GM12878 (cell line): ENCODE measurements around the gene DIRAS2. TPM values are rescaled to one million over a fixed set of nuclear protein-coding genes. Genes with fewer than 3 reads are reported as not detected.

Experiments
- ATAC-seq: fragments of 200-7000 bp; cut with Tn5 transposase; 3 replicates; pipeline ENCODE4 v1.9.1; 2020; ENCODE audit warnings: mild to moderate bottlenecking, moderate library complexity
- BruUV-seq: library from RNA; stranded (reverse); fragments of 400-500 nt; replicated peaks from 2 replicates; lab custom pipeline; 2021; lab: Mats Ljungman, UMichigan
- CTCF ChIA-PET: fragments of 300-600 bp; sonication (Branson Sonifier 250); formaldehyde crosslinking; extraction: SDS; loops from one replicate; lab custom pipeline; 2021; ENCODE audit warnings: inconsistent platforms; lab: Yijun Ruan, JAX
- POLR2A ChIA-PET: fragments of 350-600 bp; formaldehyde crosslinking; extraction: SDS; loops from one replicate; lab custom pipeline; 2021; ENCODE audit warnings: inconsistent platforms; lab: Charles Lee
- RAD21 ChIA-PET: fragments of 300-600 bp; sonication (Branson Sonifier 250); formaldehyde crosslinking; loops from one replicate; lab custom pipeline; 2023; ENCODE audit warnings: antibody characterized with exemption; ENCODE audit not compliant: unreplicated experiment; lab: Charles Lee
- SMC1A ChIA-PET: fragments of 300-600 bp; sonication (Branson Sonifier 250); formaldehyde crosslinking; loops from one replicate; lab custom pipeline; 2023; ENCODE audit not compliant: unreplicated experiment, uncharacterized antibody; lab: Charles Lee
- DNase-seq: peaks from one replicate; pipeline ENCODE4 v3.0.0-alpha.2; 2011; ENCODE audit warnings: low read depth, low spot score
- FAIRE-seq: peaks from 3 replicates; lab custom pipeline; 2011; peaks lifted over from hg19 to GRCh38; lab: Jason Lieb, UNC
- H2AFZ ChIP-seq: 2 replicates; pipeline ENCODE4 v1.6.0; 2011; ENCODE audit warnings: low read depth, low read length, control low read depth; ENCODE audit not compliant: control insufficient read depth
- H3K27ac ChIP-seq: 2 replicates; pipeline ENCODE4 v1.5.1; 2011; ENCODE audit warnings: control low read depth; ENCODE audit not compliant: control insufficient read depth, insufficient read depth
- H3K27me3 ChIP-seq, 2 experiments: replicated peaks in 1 of 2; 2 replicates each; pipeline versions ENCODE4 v1.6.0 to v1.6.1; 2011; ENCODE audit warnings: low read length in 1 of 2; ENCODE audit not compliant: control insufficient read depth in 2 of 2, insufficient read depth in 2 of 2
- H3K36me3 ChIP-seq, 2 experiments: 2 replicates each; pipeline ENCODE4 v1.5.1; 2011; ENCODE audit warnings: low read length in 1 of 2; ENCODE audit not compliant: control insufficient read depth in 2 of 2, insufficient read depth in 2 of 2
- H3K4me1 ChIP-seq: 2 replicates; pipeline ENCODE4 v1.6.1; 2011; ENCODE audit warnings: mild to moderate bottlenecking, low read length, moderate library complexity, mixed read lengths; ENCODE audit not compliant: control insufficient read depth, insufficient read depth
- H3K4me2 ChIP-seq: 2 replicates; pipeline ENCODE4 v1.6.0; 2011; ENCODE audit warnings: control low read depth; ENCODE audit not compliant: control insufficient read depth, insufficient read depth
- H3K4me3 ChIP-seq: fragments of 200-600 bp; sonication (generic); 2 replicates; pipeline ENCODE4 v1.5.1; 2016
- H3K79me2 ChIP-seq: 2 replicates; pipeline ENCODE4 v1.6.0; 2011; ENCODE audit warnings: low read length; ENCODE audit not compliant: control insufficient read depth, insufficient read depth
- H3K9ac ChIP-seq: 2 replicates; pipeline ENCODE4 v1.8.0; 2011; ENCODE audit warnings: low read length, control low read depth, mixed read lengths; ENCODE audit not compliant: control insufficient read depth, insufficient read depth
- H3K9me3 ChIP-seq: replicated peaks from 3 replicates; pipeline ENCODE4 v1.5.1; 2011; ENCODE audit warnings: mild to moderate bottlenecking, low read length; ENCODE audit not compliant: control insufficient read depth, insufficient read depth
- H4K20me1 ChIP-seq: 2 replicates; pipeline ENCODE4 v1.6.0; 2011; ENCODE audit not compliant: control insufficient read depth, insufficient read depth
- EZH2 ChIP-seq: IDR thresholded peaks from 2 replicates; pipeline ENCODE4 v1.6.1; 2012; ENCODE audit warnings: low read depth, mild to moderate bottlenecking, control low read depth, inconsistent platforms, low read length, borderline replicate concordance; ENCODE audit not compliant: control insufficient read depth
- MTA2 ChIP-seq: fragments of 450-650 bp; IDR thresholded peaks from 2 replicates; pipeline ENCODE4 v1.6.1; 2016; ENCODE audit warnings: low read depth, mild to moderate bottlenecking, moderate library complexity
- POLR2A ChIP-seq: IDR thresholded peaks from 2 replicates; pipeline ENCODE4 v1.6.1; 2011; ENCODE audit warnings: low read depth, mild to moderate bottlenecking, low read length
- RELA ChIP-seq: fragments of 450-650 bp; IDR thresholded peaks from 2 replicates; pipeline ENCODE4 v1.8.0; 2014; ENCODE audit warnings: borderline replicate concordance; ENCODE audit not compliant: partially characterized antibody
- TCF12 ChIP-seq: IDR thresholded peaks from 2 replicates; pipeline ENCODE4 v1.6.1; 2011; ENCODE audit warnings: low read depth, mild to moderate bottlenecking, low read length
- ZNF274 ChIP-seq: IDR thresholded peaks from one replicate; pipeline ENCODE4 v1.8.0; 2011; ENCODE audit not compliant: insufficient read length, insufficient read depth
- WGBS: methylation state at CpG from one replicate; pipeline ENCODE4 v1.1.6; 2016; ENCODE audit warnings: low lambda C conversion rate; ENCODE audit not compliant: insufficient replicate concordance, insufficient coverage; ENCODE audit errors: missing lambda C conversion rate; 5-methylcytosine and 5-hydroxymethylcytosine counted together
- in situ Hi-C: fragments of 300-500 bp; cut with MboI; formaldehyde crosslinking; loops from 9 replicates; pipeline ENCODE4 v1.14.3; 2018; ENCODE audit warnings: mixed read lengths
- intact Hi-C: fragments of 100-400 bp; cut with micrococcal nuclease; formaldehyde crosslinking; loops from one replicate; pipeline ENCODE4 v1.14.2; 2022; ENCODE audit not compliant: unreplicated experiment
- polyA plus RNA-seq, 11 experiments: library from polyadenylated mRNA; depleted of rRNA in 4 of 11; unstranded in 6 of 11; stranded (reverse) in 5 of 11; fragments of >200 nt; fragmentation: Nextera tagmentation in 4 of 11; fragmentation: Illumina TruSeq in 1 of 11; extraction: Ambion mirVana in 4 of 11; extraction: Trizol in 1 of 11; gene quantifications; 1 replicate in 1 of 11; 2 replicates in 10 of 11; pipeline versions ENCODE4 v1.2.1 to v1.2.3, GENCODE V29; 2011 to 2016; ENCODE audit warnings: inconsistent platforms in 2 of 11, missing spikeins in 2 of 11, low read depth in 1 of 11
- total RNA-seq, 4 experiments: library from RNA; depleted of rRNA in 3 of 4; stranded (reverse); fragments of >200 nt in 3 of 4; fragmentation: Illumina TruSeq in 1 of 4; extraction: Trizol in 1 of 4; gene quantifications; 2 replicates each; pipeline versions ENCODE4 v1.2.1 to v1.2.3, GENCODE V29; 2013 to 2021
- TF ChIP-seq, protein P1 (sequence below): fragments of 450-650 bp; formaldehyde crosslinking; IDR thresholded peaks from 2 replicates; pipeline ENCODE4 v1.4.0; 2022; ENCODE audit warnings: mild to moderate bottlenecking, moderate library complexity
- TF ChIP-seq, protein P2 (sequence below): fragments of 450-650 bp; IDR thresholded peaks from 2 replicates; pipeline ENCODE4 v1.6.1; 2017; ENCODE audit warnings: low read depth, mild to moderate bottlenecking, moderate library complexity
- TF ChIP-seq, protein P3 (sequence below): fragments of 450-650 bp; formaldehyde crosslinking; IDR thresholded peaks from 2 replicates; pipeline ENCODE4 v1.5.0; 2022; ENCODE audit warnings: mild to moderate bottlenecking, missing genetic modification characterization
- TF ChIP-seq, protein P4 (sequence below): IDR thresholded peaks from 2 replicates; pipeline ENCODE4 v1.6.1; 2011; ENCODE audit warnings: borderline replicate concordance, low read depth, mild to moderate bottlenecking, moderate library complexity, low read length; ENCODE audit not compliant: insufficient read depth, poor library complexity, severe bottlenecking

The DIRAS2 gene
- total and polyA plus RNA-seq, 10 of the 15 experiments (the other 5 are each of a cell fraction or from before 2014, with no cell fraction given), result not detected

DNA sequence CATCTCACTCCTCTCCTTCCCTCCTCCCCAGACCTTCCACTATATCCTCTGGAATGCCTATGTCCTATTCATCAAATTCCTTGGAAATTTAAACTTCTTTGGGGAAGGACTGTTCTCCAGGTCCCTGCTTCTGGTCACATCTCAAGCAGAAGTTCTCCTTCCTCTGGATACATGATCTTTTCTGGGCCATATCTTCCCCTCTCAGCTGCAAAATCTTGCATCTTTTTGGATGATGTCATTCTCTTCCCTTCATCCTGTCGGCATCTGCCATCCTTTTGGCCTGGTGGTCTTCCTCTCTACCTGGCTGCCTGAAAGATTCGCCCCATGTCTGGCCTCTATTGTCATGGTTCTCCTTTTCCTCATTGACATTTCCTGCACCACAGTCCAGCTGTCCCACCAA lies 5.2 kb upstream of the DIRAS2 start (continued):
- TF ChIP-seq, protein P1, sequence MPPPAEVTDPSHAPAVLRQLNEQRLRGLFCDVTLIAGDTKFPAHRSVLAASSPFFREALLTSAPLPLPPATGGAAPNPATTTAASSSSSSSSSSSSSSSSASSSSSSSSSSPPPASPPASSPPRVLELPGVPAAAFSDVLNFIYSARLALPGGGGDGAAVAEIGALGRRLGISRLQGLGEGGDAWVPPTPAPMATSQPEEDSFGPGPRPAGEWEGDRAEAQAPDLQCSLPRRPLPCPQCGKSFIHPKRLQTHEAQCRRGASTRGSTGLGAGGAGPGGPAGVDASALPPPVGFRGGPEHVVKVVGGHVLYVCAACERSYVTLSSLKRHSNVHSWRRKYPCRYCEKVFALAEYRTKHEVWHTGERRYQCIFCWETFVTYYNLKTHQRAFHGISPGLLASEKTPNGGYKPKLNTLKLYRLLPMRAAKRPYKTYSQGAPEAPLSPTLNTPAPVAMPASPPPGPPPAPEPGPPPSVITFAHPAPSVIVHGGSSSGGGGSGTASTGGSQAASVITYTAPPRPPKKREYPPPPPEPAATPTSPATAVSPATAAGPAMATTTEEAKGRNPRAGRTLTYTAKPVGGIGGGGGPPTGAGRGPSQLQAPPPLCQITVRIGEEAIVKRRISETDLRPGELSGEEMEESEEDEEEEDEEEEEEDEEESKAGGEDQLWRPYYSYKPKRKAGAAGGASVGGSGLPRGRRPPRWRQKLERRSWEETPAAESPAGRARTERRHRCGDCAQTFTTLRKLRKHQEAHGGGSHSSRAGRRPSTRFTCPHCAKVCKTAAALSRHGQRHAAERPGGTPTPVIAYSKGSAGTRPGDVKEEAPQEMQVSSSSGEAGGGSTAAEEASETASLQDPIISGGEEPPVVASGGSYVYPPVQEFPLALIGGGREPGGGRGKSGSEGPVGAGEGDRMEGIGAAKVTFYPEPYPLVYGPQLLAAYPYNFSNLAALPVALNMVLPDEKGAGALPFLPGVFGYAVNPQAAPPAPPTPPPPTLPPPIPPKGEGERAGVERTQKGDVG (CRISPR knock-in tag), result no peak
- TF ChIP-seq, protein P2, sequence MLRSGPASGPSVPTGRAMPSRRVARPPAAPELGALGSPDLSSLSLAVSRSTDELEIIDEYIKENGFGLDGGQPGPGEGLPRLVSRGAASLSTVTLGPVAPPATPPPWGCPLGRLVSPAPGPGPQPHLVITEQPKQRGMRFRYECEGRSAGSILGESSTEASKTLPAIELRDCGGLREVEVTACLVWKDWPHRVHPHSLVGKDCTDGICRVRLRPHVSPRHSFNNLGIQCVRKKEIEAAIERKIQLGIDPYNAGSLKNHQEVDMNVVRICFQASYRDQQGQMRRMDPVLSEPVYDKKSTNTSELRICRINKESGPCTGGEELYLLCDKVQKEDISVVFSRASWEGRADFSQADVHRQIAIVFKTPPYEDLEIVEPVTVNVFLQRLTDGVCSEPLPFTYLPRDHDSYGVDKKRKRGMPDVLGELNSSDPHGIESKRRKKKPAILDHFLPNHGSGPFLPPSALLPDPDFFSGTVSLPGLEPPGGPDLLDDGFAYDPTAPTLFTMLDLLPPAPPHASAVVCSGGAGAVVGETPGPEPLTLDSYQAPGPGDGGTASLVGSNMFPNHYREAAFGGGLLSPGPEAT, result no peak
- TF ChIP-seq ZNF274, result no peak

DNA sequence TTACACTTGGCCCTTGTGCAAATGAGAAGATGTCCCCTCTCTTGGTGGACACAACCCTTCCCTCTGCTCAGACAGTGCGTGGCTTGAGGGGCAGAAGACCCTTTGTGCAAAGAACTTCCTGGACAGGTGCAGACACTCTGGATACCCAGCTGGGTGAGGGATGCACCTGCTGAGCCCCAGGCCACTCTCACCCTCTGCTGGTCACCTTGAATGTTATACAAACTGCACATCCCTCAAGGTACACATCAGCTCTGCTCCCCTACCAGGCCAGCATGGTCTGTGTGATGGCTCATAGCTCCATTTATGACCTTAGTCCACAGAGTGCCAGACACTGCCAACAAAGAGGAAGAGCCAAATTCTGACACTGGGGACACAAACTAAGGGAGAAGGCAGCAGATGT lies 3.1 kb upstream of the DIRAS2 start:
- no peak for ATAC-seq
- FAIRE-seq, result no peak
- H3K79me2 ChIP-seq, result no peaks in the 10 kb centered on the region
- H4K20me1 ChIP-seq, result no peaks in the 10 kb centered on the region
- no TSS peak for BruUV-seq
- no peaks in the 10 kb centered on the region for H3K4me1 ChIP-seq
- ChIA-PET POLR2A (no interaction called here), SMC1A (no interaction called here), CTCF (interaction anchor here (0.6 kb wide), 1 partner anchor 1001 kb away, joined by 3 read pairs; no protein-coding TSS in a partner anchor), RAD21 (no interaction called here)
- 0% methylated on average over 1 of the region's 1 CpG for WGBS
- intact Hi-C loops, result no loop called here
- no peak overlapping the region for H3K27ac ChIP-seq
- peaks cover 2 to 3% of the 10 kb centered on the region in 2 experiments; a peak in 2 of 4 replicates for H3K27me3 ChIP-seq
- H3K36me3 ChIP-seq, result no peaks in the 10 kb centered on the region
- no peak overlapping the region for H3K9ac ChIP-seq
- no peak overlapping the region for H2AFZ ChIP-seq
- H3K4me3 ChIP-seq, result no peak overlapping the region
- no peak overlapping the region for H3K4me2 ChIP-seq
- no peaks in the 10 kb centered on the region; the same call in 2 of the 3 replicates for H3K9me3 ChIP-seq
- no peak for DNase-seq
- in situ Hi-C loops, result no loop called here
- TF ChIP-seq EZH2, result no peak
- no peak for TF ChIP-seq MTA2
- TF ChIP-seq, protein P3, sequence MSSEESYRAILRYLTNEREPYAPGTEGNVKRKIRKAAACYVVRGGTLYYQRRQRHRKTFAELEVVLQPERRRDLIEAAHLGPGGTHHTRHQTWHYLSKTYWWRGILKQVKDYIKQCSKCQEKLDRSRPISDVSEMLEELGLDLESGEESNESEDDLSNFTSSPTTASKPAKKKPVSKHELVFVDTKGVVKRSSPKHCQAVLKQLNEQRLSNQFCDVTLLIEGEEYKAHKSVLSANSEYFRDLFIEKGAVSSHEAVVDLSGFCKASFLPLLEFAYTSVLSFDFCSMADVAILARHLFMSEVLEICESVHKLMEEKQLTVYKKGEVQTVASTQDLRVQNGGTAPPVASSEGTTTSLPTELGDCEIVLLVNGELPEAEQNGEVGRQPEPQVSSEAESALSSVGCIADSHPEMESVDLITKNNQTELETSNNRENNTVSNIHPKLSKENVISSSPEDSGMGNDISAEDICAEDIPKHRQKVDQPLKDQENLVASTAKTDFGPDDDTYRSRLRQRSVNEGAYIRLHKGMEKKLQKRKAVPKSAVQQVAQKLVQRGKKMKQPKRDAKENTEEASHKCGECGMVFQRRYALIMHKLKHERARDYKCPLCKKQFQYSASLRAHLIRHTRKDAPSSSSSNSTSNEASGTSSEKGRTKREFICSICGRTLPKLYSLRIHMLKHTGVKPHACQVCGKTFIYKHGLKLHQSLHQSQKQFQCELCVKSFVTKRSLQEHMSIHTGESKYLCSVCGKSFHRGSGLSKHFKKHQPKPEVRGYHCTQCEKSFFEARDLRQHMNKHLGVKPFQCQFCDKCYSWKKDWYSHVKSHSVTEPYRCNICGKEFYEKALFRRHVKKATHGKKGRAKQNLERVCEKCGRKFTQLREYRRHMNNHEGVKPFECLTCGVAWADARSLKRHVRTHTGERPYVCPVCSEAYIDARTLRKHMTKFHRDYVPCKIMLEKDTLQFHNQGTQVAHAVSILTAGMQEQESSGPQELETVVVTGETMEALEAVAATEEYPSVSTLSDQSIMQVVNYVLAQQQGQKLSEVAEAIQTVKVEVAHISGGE (CRISPR knock-in tag), result no peak
- TF ChIP-seq POLR2A, result no peak
- TF ChIP-seq, protein P2, result no peak
- TF ChIP-seq, protein P4, sequence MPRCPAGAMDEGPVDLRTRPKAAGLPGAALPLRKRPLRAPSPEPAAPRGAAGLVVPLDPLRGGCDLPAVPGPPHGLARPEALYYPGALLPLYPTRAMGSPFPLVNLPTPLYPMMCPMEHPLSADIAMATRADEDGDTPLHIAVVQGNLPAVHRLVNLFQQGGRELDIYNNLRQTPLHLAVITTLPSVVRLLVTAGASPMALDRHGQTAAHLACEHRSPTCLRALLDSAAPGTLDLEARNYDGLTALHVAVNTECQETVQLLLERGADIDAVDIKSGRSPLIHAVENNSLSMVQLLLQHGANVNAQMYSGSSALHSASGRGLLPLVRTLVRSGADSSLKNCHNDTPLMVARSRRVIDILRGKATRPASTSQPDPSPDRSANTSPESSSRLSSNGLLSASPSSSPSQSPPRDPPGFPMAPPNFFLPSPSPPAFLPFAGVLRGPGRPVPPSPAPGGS, result no peak
- TF ChIP-seq RELA, result no peak
- TF ChIP-seq TCF12, result no peak
